ENCODE measurements around the gene SAYSD1.

Gene SAYSD1

GRCh38 chr6:39075010-39075686 lies 39.8 kb downstream of the SAYSD1 start:
- H3K4me1 ChIP-seq (ENCODE audit: low read length): no peaks in the 10 kb centered on the region
- H2AFZ ChIP-seq (ENCODE audit: low read length): no peak overlapping the region
- no peak for DNase-seq
- no peak overlapping the region for H3K9ac ChIP-seq (ENCODE audit: low read length)
- H3F3A ChIP-seq (ENCODE audit: insufficient read depth, low read length): no peaks in the 10 kb centered on the region
- H3K4me3 ChIP-seq (ENCODE audit: low read length): no peak overlapping the region
- no peak overlapping the region for H3K4me2 ChIP-seq (ENCODE audit: low read depth, low read length)
- H4K20me1 ChIP-seq (ENCODE audit: insufficient read depth, low read length): no peaks in the 10 kb centered on the region
- no peaks in the 10 kb centered on the region for H3K9me3 ChIP-seq (replicated peaks; ENCODE audit: insufficient read depth, low read length)
- H3K36me3 ChIP-seq (replicated peaks; ENCODE audit: insufficient read depth, low read length): no peaks in the 10 kb centered on the region
- no peak overlapping the region for H3K27ac ChIP-seq (ENCODE audit: low read length)
- H3K27me3 ChIP-seq (replicated peaks; ENCODE audit: insufficient read depth, low read length): no peaks in the 10 kb centered on the region
- H3K9me2 ChIP-seq (replicated peaks; ENCODE audit: insufficient read depth, low read length): no peaks in the 10 kb centered on the region
- TF ChIP-seq EZH2phosphoT487 (IDR thresholded peaks at IDR 0.05; ENCODE audit: low read length) (no peak), CTCF (IDR thresholded peaks at IDR 0.05; ENCODE audit: low read length) (no peak), EZH2 (optimal IDR thresholded peaks at IDR 0.05; ENCODE audit: low read depth, low read length) (no peak)
- no peaks in the 10 kb centered on the region for H3K79me2 ChIP-seq (ENCODE audit: low read length)

GRCh38 chr6:39074486-39074885 lies 40.5 kb downstream of the SAYSD1 start:
- Histone ChIP-seq H3K79me2 (ENCODE audit: low read length) (no peaks in the 10 kb centered on the region), H3K4me2 (ENCODE audit: low read depth, low read length) (no peak overlapping the region), H3K9me3 (replicated peaks; ENCODE audit: insufficient read depth, low read length) (no peaks in the 10 kb centered on the region), H3K27ac (ENCODE audit: low read length) (no peak overlapping the region), H3K27me3 (replicated peaks; ENCODE audit: insufficient read depth, low read length) (no peaks in the 10 kb centered on the region), H3F3A (ENCODE audit: insufficient read depth, low read length) (no peaks in the 10 kb centered on the region), H3K4me3 (ENCODE audit: low read length) (no peak overlapping the region), H3K36me3 (replicated peaks; ENCODE audit: insufficient read depth, low read length) (no peaks in the 10 kb centered on the region), H4K20me1 (ENCODE audit: insufficient read depth, low read length) (no peaks in the 10 kb centered on the region), H3K9ac (ENCODE audit: low read length) (no peak overlapping the region), H3K9me2 (replicated peaks; ENCODE audit: insufficient read depth, low read length) (no peaks in the 10 kb centered on the region), H3K4me1 (ENCODE audit: low read length) (no peaks in the 10 kb centered on the region), H2AFZ (ENCODE audit: low read length) (no peak overlapping the region)
- TF ChIP-seq EZH2 (optimal IDR thresholded peaks at IDR 0.05; ENCODE audit: low read depth, low read length) (no peak), CTCF (IDR thresholded peaks at IDR 0.05; ENCODE audit: low read length) (no peak), EZH2phosphoT487 (IDR thresholded peaks at IDR 0.05; ENCODE audit: low read length) (no peak)
- DNase-seq: no peak

- Histone ChIP-seq H3K9me2 (replicated peaks; ENCODE audit: insufficient read depth, low read length) (no peaks in the 10 kb centered on the region), H3F3A (ENCODE audit: insufficient read depth, low read length) (no peaks in the 10 kb centered on the region), H3K36me3 (replicated peaks; ENCODE audit: insufficient read depth, low read length) (no peaks in the 10 kb centered on the region), H4K20me1 (ENCODE audit: insufficient read depth, low read length) (no peaks in the 10 kb centered on the region), H3K79me2 (ENCODE audit: low read length) (no peaks in the 10 kb centered on the region), H3K9ac (ENCODE audit: low read length) (no peak overlapping the region), H3K4me2 (ENCODE audit: low read depth, low read length) (no peak overlapping the region), H2AFZ (ENCODE audit: low read length) (no peak overlapping the region), H3K4me1 (ENCODE audit: low read length) (no peaks in the 10 kb centered on the region), H3K27me3 (replicated peaks; ENCODE audit: insufficient read depth, low read length) (no peaks in the 10 kb centered on the region), H3K27ac (ENCODE audit: low read length) (no peak overlapping the region), H3K4me3 (ENCODE audit: low read length) (no peak overlapping the region), H3K9me3 (replicated peaks; ENCODE audit: insufficient read depth, low read length) (no peaks in the 10 kb centered on the region)
- no peak for TF ChIP-seq EZH2phosphoT487 (IDR thresholded peaks at IDR 0.05; ENCODE audit: low read length)
- TF ChIP-seq EZH2 (optimal IDR thresholded peaks at IDR 0.05; ENCODE audit: low read depth, low read length): no peak
- TF ChIP-seq CTCF (IDR thresholded peaks at IDR 0.05; ENCODE audit: low read length): no peak
- DNase-seq: no peak
Measured at GRCh38 chr6:39073471-39074355, 41.3 kb downstream of the SAYSD1 start.
